HL-60 (cell line): ENCODE measurements around the gene OR6S1.

Experiments used
- POLR2AphosphoS5 ChIP-seq: IDR thresholded peaks from 2 replicates; pipeline ENCODE4 v1.6.1; 2012; ENCODE audit warnings: low read depth
- REST ChIP-seq: IDR thresholded peaks from 2 replicates; pipeline ENCODE4 v1.6.1; 2012; ENCODE audit warnings: low read depth; ENCODE audit not compliant: insufficient replicate concordance
- SPI1 ChIP-seq: IDR thresholded peaks from 2 replicates; pipeline ENCODE4 v1.6.1; 2012; ENCODE audit warnings: low read depth, mild to moderate bottlenecking, borderline replicate concordance
- TF ChIP-seq, protein P1 (sequence below): IDR thresholded peaks from one replicate; pipeline ENCODE4 v1.5.1; 2011; ENCODE audit warnings: low read length, control low read depth, inconsistent platforms; ENCODE audit not compliant: insufficient read depth

- TF ChIP-seq, protein P1, sequence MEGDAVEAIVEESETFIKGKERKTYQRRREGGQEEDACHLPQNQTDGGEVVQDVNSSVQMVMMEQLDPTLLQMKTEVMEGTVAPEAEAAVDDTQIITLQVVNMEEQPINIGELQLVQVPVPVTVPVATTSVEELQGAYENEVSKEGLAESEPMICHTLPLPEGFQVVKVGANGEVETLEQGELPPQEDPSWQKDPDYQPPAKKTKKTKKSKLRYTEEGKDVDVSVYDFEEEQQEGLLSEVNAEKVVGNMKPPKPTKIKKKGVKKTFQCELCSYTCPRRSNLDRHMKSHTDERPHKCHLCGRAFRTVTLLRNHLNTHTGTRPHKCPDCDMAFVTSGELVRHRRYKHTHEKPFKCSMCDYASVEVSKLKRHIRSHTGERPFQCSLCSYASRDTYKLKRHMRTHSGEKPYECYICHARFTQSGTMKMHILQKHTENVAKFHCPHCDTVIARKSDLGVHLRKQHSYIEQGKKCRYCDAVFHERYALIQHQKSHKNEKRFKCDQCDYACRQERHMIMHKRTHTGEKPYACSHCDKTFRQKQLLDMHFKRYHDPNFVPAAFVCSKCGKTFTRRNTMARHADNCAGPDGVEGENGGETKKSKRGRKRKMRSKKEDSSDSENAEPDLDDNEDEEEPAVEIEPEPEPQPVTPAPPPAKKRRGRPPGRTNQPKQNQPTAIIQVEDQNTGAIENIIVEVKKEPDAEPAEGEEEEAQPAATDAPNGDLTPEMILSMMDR, result no peak
- no peak for TF ChIP-seq POLR2AphosphoS5
- no peak for TF ChIP-seq REST
- no peak for TF ChIP-seq SPI1
Measured at GRCh38 chr14:20611277-20611676, 30.2 kb downstream of the OR6S1 start.
